ENCODE measurements around the gene FCRL4.
"Not testable (repeated sequence)": the region's sequence is repeated elsewhere in the genome, so short reads cannot be mapped to it uniquely, and the experiment has no call there.

The FCRL4 gene

GRCh38 chr1:157548081-157548480 is 49.8 kb downstream of the FCRL4 start:
- DNase-seq: not testable (repeated sequence)

- no peak for DNase-seq
These were observed 55.2 kb downstream of the FCRL4 start for GRCh38 chr1:157542676-157543075.

GRCh38 chr1:157540852-157541251 is 57.0 kb downstream of the FCRL4 start:
- no peak for DNase-seq

GRCh38 chr1:157540160-157540748 is 57.6 kb downstream of the FCRL4 start:
- no peak for DNase-seq

GRCh38 chr1:157539568-157539967 is 58.3 kb downstream of the FCRL4 start:
- no peak for DNase-seq

- DNase-seq: no peak
These were observed 65.3 kb downstream of the FCRL4 start for GRCh38 chr1:157532569-157532968.

GRCh38 chr1:157523774-157524493 is 74.0 kb downstream of the FCRL4 start:
- DNase-seq: no peak
